H9 (cell line): ENCODE results near the gene PRMT7. TPM values are rescaled to one million over a fixed set of nuclear protein-coding genes. Genes with fewer than 3 reads are reported as not detected.

Experiments
- DNase-seq: peaks from one replicate; pipeline ENCODE4 v3.0.0-alpha.2; 2017
- H2AFZ ChIP-seq: one replicate; pipeline ENCODE4 v1.6.1; 2013; ENCODE audit warnings: mild to moderate bottlenecking, low read length, control low read depth, moderate library complexity
- H2AK5ac ChIP-seq: 2 replicates; pipeline ENCODE4 v1.6.1; 2013; ENCODE audit warnings: low read length, control low read depth, mixed read lengths; ENCODE audit not compliant: insufficient read length
- H2BK120ac ChIP-seq: one replicate; pipeline ENCODE4 v1.6.1; 2013; ENCODE audit warnings: low read depth, mild to moderate bottlenecking, low read length, control low read depth, inconsistent platforms; ENCODE audit not compliant: poor library complexity, severe bottlenecking
- H2BK12ac ChIP-seq: 2 replicates; pipeline ENCODE4 v1.6.1; 2013; ENCODE audit warnings: low read length, control low read depth, mixed read lengths, low read depth; ENCODE audit not compliant: insufficient read length
- H2BK15ac ChIP-seq: 2 replicates; pipeline ENCODE4 v1.6.1; 2013; ENCODE audit warnings: low read depth, low read length, control low read depth
- H2BK20ac ChIP-seq: one replicate; pipeline ENCODE4 v1.6.1; 2013; ENCODE audit warnings: low read depth, mild to moderate bottlenecking, low read length, control low read depth, inconsistent platforms; ENCODE audit not compliant: poor library complexity, severe bottlenecking
- H2BK5ac ChIP-seq: 2 replicates; pipeline ENCODE4 v1.6.1; 2013; ENCODE audit warnings: low read length, control low read depth, mixed read lengths; ENCODE audit not compliant: insufficient read length
- H3K14ac ChIP-seq: 2 replicates; pipeline ENCODE4 v1.6.1; 2013; ENCODE audit warnings: low read length, control low read depth; ENCODE audit not compliant: insufficient read depth
- H3K18ac ChIP-seq: 2 replicates; pipeline ENCODE4 v1.6.1; 2013; ENCODE audit warnings: low read depth, mild to moderate bottlenecking, mixed read lengths, low read length, control low read depth; ENCODE audit not compliant: insufficient read length
- H3K23ac ChIP-seq: 2 replicates; pipeline ENCODE4 v1.6.1; 2013; ENCODE audit warnings: low read length, control low read depth, mixed read lengths, low read depth; ENCODE audit not compliant: insufficient read length
- H3K23me2 ChIP-seq: 2 replicates; pipeline ENCODE4 v1.6.1; 2013; ENCODE audit warnings: low read depth, mild to moderate bottlenecking, mixed read lengths, low read length, control low read depth; ENCODE audit not compliant: insufficient read length, poor library complexity, severe bottlenecking
- H3K27ac ChIP-seq: 2 replicates; pipeline ENCODE4 v1.5.1; 2013; ENCODE audit warnings: low read length, control low read depth, mixed read lengths, low read depth; ENCODE audit not compliant: insufficient read length
- H3K27me3 ChIP-seq: 2 replicates; pipeline ENCODE4 v1.6.1; 2013; ENCODE audit warnings: low read length, control low read depth, inconsistent platforms; ENCODE audit not compliant: insufficient read depth
- H3K4ac ChIP-seq: 2 replicates; pipeline ENCODE4 v1.6.1; 2013; ENCODE audit warnings: low read depth, mild to moderate bottlenecking, control low read depth, inconsistent platforms, low read length, moderate library complexity
- H3K4me1 ChIP-seq: 2 replicates; pipeline ENCODE4 v1.6.1; 2013; ENCODE audit warnings: low read length, control low read depth, inconsistent platforms; ENCODE audit not compliant: insufficient read depth
- H3K4me2 ChIP-seq: 2 replicates; pipeline ENCODE4 v1.6.1; 2013; ENCODE audit warnings: low read length, control low read depth, mixed read lengths; ENCODE audit not compliant: insufficient read length, insufficient read depth
- H3K56ac ChIP-seq: 2 replicates; pipeline ENCODE4 v1.6.1; 2013; ENCODE audit warnings: low read depth, mild to moderate bottlenecking, mixed read lengths, low read length, control low read depth; ENCODE audit not compliant: insufficient read length
- H3K79me1 ChIP-seq: 2 replicates; pipeline ENCODE4 v1.6.1; 2013; ENCODE audit warnings: low read depth, mild to moderate bottlenecking, moderate library complexity, low read length, control low read depth, inconsistent platforms; ENCODE audit not compliant: insufficient read depth, poor library complexity, severe bottlenecking
- H3K79me2 ChIP-seq: 2 replicates; pipeline ENCODE4 v1.6.1; 2013; ENCODE audit warnings: low read length, control low read depth, inconsistent platforms; ENCODE audit not compliant: insufficient read depth
- H3K9ac ChIP-seq: 2 replicates; pipeline ENCODE4 v1.6.1; 2013; ENCODE audit warnings: low read length, control low read depth, mixed read lengths; ENCODE audit not compliant: insufficient read length; ENCODE audit errors: extremely low read depth
- H3K9me3 ChIP-seq: one replicate; pipeline ENCODE4 v1.6.1; 2013; ENCODE audit warnings: low read depth, low read length, inconsistent platforms; ENCODE audit not compliant: control insufficient read depth
- H3T11ph ChIP-seq: one replicate; pipeline ENCODE4 v1.6.1; 2013; ENCODE audit warnings: mild to moderate bottlenecking, low read length, control low read depth, inconsistent platforms
- H4K20me1 ChIP-seq: one replicate; pipeline ENCODE4 v1.6.1; 2013; ENCODE audit not compliant: control insufficient read depth, insufficient read length, insufficient read depth
- H4K5ac ChIP-seq: 2 replicates; pipeline ENCODE4 v1.6.1; 2013; ENCODE audit warnings: low read depth, mild to moderate bottlenecking, mixed read lengths, low read length, control low read depth; ENCODE audit not compliant: insufficient read length
- H4K8ac ChIP-seq: replicated peaks from 2 replicates; pipeline ENCODE4 v1.6.1; 2013; ENCODE audit warnings: low read length, control low read depth, mixed read lengths, low read depth; ENCODE audit not compliant: insufficient read length
- H4K91ac ChIP-seq: 2 replicates; pipeline ENCODE4 v1.6.1; 2013; ENCODE audit warnings: low read depth, mild to moderate bottlenecking, moderate library complexity, mixed read lengths, low read length, control low read depth; ENCODE audit not compliant: insufficient read length
- H3K27ac Mint-ChIP-seq, 3 experiments: 2 replicates in 2 of 3; 3 replicates in 1 of 3; pipeline ENCODE4 v1.8.0; 2020 to 2021; ENCODE audit warnings: mixed read lengths in 3 of 3, mild to moderate bottlenecking in 1 of 3, moderate library complexity in 1 of 3
- H3K27me3 Mint-ChIP-seq: 2 replicates; pipeline ENCODE4 v1.8.0; 2021; ENCODE audit warnings: low read depth, mild to moderate bottlenecking, moderate library complexity, mixed read lengths
- H3K36me3 Mint-ChIP-seq, 3 experiments: 2 replicates in 2 of 3; 3 replicates in 1 of 3; pipeline ENCODE4 v1.8.0; 2020 to 2021; ENCODE audit warnings: low read depth in 3 of 3, mixed read lengths in 3 of 3; ENCODE audit not compliant: insufficient read depth in 1 of 3
- H3K4me1 Mint-ChIP-seq, 2 experiments: 2 replicates each; pipeline ENCODE4 v1.8.0; 2020; ENCODE audit warnings: mixed read lengths in 2 of 2
- H3K4me3 Mint-ChIP-seq, 2 experiments: 2 replicates in 1 of 2; 3 replicates in 1 of 2; pipeline ENCODE4 v1.8.0; 2020 to 2021; ENCODE audit warnings: mild to moderate bottlenecking in 2 of 2, mixed read lengths in 2 of 2, moderate library complexity in 1 of 2
- H3K9me3 Mint-ChIP-seq, 2 experiments: 2 replicates in 1 of 2; 3 replicates in 1 of 2; pipeline ENCODE4 v1.8.0; 2020; ENCODE audit warnings: mild to moderate bottlenecking in 2 of 2, mixed read lengths in 2 of 2, moderate library complexity in 1 of 2
- CTCF ChIP-seq: fragments of 200-600 bp; sonication (generic); conservative IDR thresholded peaks from 3 replicates; pipeline ENCODE4 v1.8.0; 2021; ENCODE audit warnings: antibody characterized with exemption, mild to moderate bottlenecking
- WGBS: extraction: QIAGEN DNeasy Blood & Tissue Kit; methylation state at CpG from one replicate; pipeline ENCODE4 v1.1.7; 2013; ENCODE audit warnings: missing lambda C conversion rate, low lambda C conversion rate, mixed read lengths; ENCODE audit not compliant: insufficient read length; ENCODE audit errors: extremely low coverage; 5-methylcytosine and 5-hydroxymethylcytosine counted together
- total RNA-seq: library from RNA; stranded (reverse); gene quantifications from 2 replicates; pipeline ENCODE4 v1.2.1, GENCODE V29; 2021

Gene PRMT7
- total RNA-seq, 1 experiment from 2014 or later: 56.6 TPM

DNA sequence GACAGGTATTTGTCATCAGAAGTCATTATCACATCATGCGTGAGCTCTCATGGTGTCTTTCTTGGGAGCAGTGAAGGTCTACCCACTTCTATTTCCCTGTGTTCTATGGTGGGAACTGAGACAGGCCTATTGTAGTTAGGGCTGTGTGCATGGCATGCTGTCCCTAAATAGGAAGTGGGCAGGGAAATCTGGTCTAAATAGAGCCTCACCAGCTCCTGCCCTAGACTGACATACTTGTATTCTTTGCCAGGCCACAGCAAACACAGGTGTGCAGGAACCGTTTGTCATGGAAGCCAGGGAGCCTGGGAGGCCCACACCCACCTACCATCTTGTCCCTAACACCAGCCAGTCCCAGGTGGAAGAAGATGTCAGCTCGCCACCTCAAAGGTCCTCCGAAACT lies 36.4 kb upstream of the PRMT7 start:
- Mint-ChIP-seq H3K36me3 (peaks cover 16 to 28% (median 19%) of the 10 kb centered on the region in 3 experiments; a peak in 5 of 7 replicates), H3K4me1 (peaks cover 0 to 5% of the 10 kb centered on the region in 2 experiments; a peak in 2 of 4 replicates), H3K27ac (no peak overlapping the region), H3K4me3 (no peak overlapping the region), H3K27me3 (no peaks in the 10 kb centered on the region), H3K9me3 (no peaks in the 10 kb centered on the region)
- Histone ChIP-seq H3K79me2 (peaks cover 1% of the 10 kb centered on the region; the same call in 1 of the 2 replicates), H3K14ac (no peak overlapping the region), H4K20me1 (no peaks in the 10 kb centered on the region), H2BK12ac (no peak overlapping the region), H4K91ac (no peak overlapping the region), H2BK120ac (no peak overlapping the region), H3K4me1 (no peaks in the 10 kb centered on the region), H3K4me2 (no peak overlapping the region), H3K27ac (no peak overlapping the region), H2BK5ac (no peak overlapping the region), H3K56ac (no peak overlapping the region), H3K18ac (no peak overlapping the region), H4K5ac (no peak overlapping the region), H2AK5ac (no peak overlapping the region), H3K79me1 (peaks cover 3% of the 10 kb centered on the region), H3K27me3 (no peaks in the 10 kb centered on the region), H3K9ac (no peak overlapping the region), H4K8ac (no peak overlapping the region), H3K4ac (no peak overlapping the region), H3T11ph (no peak overlapping the region), H3K23me2 (no peaks in the 10 kb centered on the region), H2BK20ac (no peak overlapping the region), H3K23ac (no peak overlapping the region), H3K9me3 (no peaks in the 10 kb centered on the region), H2BK15ac (no peak overlapping the region), H2AFZ (no peak overlapping the region)
- no peak for DNase-seq
- no peak for TF ChIP-seq CTCF
- no CpG with 5 or more reads among the region's 4 CpGs for WGBS
